CD1c-positive myeloid dendritic cell (primary cell): ENCODE measurements around the gene IGSF5.
"Not testable (repeated sequence)": the region's sequence is repeated elsewhere in the genome, so short reads cannot be mapped to it uniquely, and the experiment has no call there.

ENCODE experiments used
- DNase-seq: peaks from one replicate; pipeline ENCODE4 v3.0.0-alpha.2; 2016; ENCODE audit errors: extremely low spot score

The IGSF5 gene

GRCh38 chr21:39744883-39745282, at the start of gene IGSF5:
Gene IGSF5 (plus strand): TSS chr21:39745183. CDS start chr21:39745510, 327 bp downstream.
- DNase-seq: not testable (repeated sequence)

- no peak for DNase-seq
These were observed 48.8 kb upstream of the IGSF5 start for GRCh38 chr21:39696196-39696595.

DNA sequence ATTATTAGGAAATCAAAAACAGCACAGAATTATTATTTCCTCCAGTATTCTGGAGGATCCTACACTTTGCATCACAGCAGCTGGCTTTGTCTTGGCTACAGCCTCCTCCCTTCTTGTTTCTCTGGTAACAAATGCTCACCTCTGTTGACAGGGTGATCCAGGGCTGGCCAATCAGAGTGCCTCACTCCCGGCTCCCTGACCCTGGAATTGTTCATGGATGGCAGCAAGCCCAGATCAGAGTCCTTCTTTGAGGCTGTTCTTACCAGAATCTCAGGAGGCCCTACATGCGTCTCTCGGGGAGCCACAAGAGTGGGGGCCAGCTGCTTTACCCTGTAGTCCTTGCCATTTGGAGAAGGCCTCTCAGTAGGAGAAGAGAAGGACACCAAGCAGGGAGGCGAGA, 48.4 kb upstream of the IGSF5 start:
- DNase-seq: no peak

DNA sequence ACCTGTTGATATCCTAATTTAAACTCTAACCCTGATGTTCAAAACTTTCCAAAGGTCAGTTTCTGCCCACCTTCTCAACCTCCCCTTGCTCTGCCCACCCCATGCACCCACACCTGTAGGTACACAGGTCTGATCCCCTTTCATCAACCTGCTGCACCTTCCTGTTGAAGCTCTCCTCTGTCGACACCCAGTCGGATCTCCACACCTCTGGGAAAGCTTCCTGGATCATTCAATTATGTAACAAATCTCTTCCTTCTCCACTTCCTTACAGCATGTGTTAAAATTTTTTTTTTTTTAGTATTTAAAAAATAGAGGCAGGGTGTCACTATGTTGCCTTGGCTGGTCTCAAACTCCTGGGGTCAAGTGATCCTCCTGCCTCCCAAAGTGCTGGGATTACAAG, 44.7 kb upstream of the IGSF5 start:
- DNase-seq: no peak

DNA sequence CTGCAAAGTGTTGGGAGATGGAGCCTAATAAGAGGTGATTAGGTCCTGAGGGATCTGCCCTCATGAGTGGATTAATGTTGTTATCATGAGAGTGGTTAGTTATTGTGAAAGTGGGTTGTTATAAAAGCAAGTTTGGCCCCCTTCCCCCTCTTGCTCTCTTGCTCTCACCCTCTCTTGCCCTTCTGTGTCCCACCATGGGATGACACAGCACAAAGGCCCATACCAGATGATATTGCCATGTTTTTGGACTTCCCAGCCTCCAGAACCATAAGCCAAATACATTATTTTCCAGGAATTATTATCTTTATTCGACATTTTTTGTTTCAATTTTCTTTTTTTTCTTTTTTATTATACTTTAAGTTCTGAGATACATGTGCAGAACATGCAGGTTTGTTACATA, 41.4 kb upstream of the IGSF5 start:
- DNase-seq: no peak

- no peak for DNase-seq
These were observed 39.1 kb upstream of the IGSF5 start for GRCh38 chr21:39705849-39706248.

GRCh38 chr21:39707316-39707715, 37.7 kb upstream of the IGSF5 start:
- no peak for DNase-seq

GRCh38 chr21:39710866-39711265, 34.1 kb upstream of the IGSF5 start:
- no peak for DNase-seq

GRCh38 chr21:39712273-39712672, 32.7 kb upstream of the IGSF5 start:
- DNase-seq: no peak

DNA sequence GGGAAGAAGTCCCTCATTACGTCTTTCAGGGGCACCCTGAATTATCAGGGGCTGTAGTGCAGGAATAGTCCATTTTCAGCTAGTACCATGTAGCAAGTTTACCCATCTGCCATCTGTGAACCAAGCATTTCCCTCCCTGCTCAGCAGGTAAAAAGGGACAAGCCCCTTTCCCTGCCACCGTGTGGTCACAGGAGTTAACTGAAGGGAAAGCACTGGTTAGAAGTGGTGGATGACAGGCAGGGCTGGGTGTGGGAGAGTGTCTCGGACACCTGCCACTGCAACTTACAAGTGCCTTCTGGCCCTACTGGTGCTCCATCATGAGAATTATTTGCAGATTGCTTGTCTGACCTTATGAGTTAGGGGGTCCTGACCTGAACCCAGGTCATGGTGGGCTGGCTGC, 32.0 kb upstream of the IGSF5 start:
- no peak for DNase-seq

DNA sequence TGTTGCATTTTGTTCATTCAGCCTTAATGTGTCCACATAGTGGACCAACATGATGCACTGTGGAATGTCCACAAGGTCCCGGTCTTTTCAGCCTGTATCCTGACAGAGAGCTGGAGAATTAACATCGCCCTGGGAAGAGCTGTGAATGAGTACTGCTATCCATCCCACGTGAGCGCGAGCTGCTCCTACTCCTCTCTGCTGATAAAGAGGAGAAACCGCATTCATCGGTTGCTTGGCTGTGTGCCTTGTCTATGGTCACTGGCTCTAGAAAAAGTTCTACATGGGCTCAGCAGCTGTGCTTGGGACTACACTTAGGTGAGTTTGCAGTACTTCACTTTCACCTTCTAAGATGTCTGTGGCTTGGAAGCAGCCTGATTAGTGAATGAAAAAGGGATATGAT, 31.1 kb upstream of the IGSF5 start:
- no peak for DNase-seq

GRCh38 chr21:39714331-39714730, 30.7 kb upstream of the IGSF5 start:
- DNase-seq: no peak

- peak; percentile 46 for DNase-seq
These were observed 29.1 kb upstream of the IGSF5 start for GRCh38 chr21:39715804-39716397.

- DNase-seq: no peak
These were observed 24.7 kb upstream of the IGSF5 start for GRCh38 chr21:39720126-39720778.

- DNase-seq: no peak
These were observed 23.1 kb upstream of the IGSF5 start for GRCh38 chr21:39721885-39722284.

GRCh38 chr21:39724944-39725343, 20.0 kb upstream of the IGSF5 start:
- DNase-seq: no peak

GRCh38 chr21:39726133-39726532, 18.9 kb upstream of the IGSF5 start:
- no peak for DNase-seq

- no peak for DNase-seq
These were observed 17.4 kb upstream of the IGSF5 start for GRCh38 chr21:39727401-39728120.

- no peak for DNase-seq
These were observed 16.6 kb upstream of the IGSF5 start for GRCh38 chr21:39728341-39728740.

- no peak for DNase-seq
These were observed 14.4 kb upstream of the IGSF5 start for GRCh38 chr21:39730418-39731157.

DNA sequence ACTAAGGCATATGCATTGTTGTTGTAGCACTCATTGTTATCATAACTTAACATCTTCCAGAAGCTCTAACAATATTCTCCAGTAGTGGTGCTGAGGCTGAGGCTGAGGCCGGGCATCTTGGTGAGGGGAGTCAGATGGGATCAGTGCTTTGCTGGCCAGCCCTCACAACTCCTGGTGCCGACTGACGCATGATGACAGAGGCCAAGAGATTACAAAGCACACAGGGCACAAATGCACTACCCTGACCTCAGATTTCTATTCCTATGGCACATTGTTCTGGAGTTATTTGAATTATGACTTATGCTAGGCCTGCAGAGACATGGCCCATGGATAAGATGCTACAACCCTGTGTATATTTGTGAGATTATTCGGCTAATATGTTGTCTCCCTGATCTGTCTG, 8.3 kb upstream of the IGSF5 start:
- DNase-seq: no peak

DNA sequence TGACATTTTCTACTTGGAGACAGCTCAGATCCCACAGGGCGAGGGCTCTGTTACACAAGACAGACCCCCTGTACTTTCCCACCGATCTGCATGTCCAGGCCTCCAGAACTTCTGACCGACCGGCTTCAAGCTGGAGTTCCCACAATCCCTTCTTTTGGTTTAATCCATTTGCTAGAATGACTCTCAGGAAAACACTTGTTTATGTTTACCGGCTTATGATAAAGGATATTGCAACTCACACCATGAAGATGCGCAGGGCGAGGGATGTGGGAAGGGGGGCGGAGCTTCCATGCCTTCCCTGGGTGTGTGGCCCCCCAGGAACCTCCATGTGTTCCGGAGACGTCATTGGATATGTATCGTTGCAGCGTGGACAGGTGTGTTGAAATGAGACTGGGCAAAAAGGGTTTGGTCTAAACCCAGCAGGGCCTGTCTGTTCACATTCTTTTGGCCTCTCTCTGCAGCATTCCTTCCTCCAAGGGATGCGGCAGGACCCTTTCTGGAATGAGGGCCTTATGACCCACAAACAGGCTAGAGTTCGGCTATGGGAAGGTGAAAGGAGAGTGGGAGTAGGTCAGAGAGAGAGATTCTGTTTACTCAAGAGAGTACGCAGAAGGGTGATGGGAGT, 7.5 kb upstream of the IGSF5 start:
- DNase-seq: no peak
